Esophagus (tissue), 2 donors: ENCODE results near the gene RPS21. TPM values are rescaled to one million over a fixed set of nuclear protein-coding genes. Genes with fewer than 3 reads are reported as not detected.

Source experiments
- H3K27ac ChIP-seq, 2 donors: one replicate each; pipeline ENCODE4 v1.5.1; 2013; ENCODE audit warnings: low read depth in 2 of 2, mild to moderate bottlenecking in 2 of 2, inconsistent platforms in 1 of 2, low read length in 1 of 2, moderate library complexity in 1 of 2
- H3K27me3 ChIP-seq, 2 donors: one replicate each; pipeline ENCODE4 v1.6.1; 2013; ENCODE audit warnings: low read length in 2 of 2, control low read depth in 1 of 2, mild to moderate bottlenecking in 1 of 2; ENCODE audit not compliant: insufficient read depth in 2 of 2, control insufficient read depth in 1 of 2
- H3K36me3 ChIP-seq, 2 donors: one replicate each; pipeline ENCODE4 v1.6.1; 2013; ENCODE audit warnings: low read length in 1 of 2; ENCODE audit not compliant: control insufficient read depth in 2 of 2, insufficient read depth in 2 of 2
- H3K4me1 ChIP-seq, 2 donors: one replicate each; pipeline ENCODE4 v1.6.1; 2013; ENCODE audit warnings: low read length in 1 of 2; ENCODE audit not compliant: control insufficient read depth in 2 of 2, insufficient read depth in 2 of 2
- H3K4me3 ChIP-seq, 2 donors: one replicate each; pipeline ENCODE4 v1.5.1; 2013; ENCODE audit warnings: low read length in 2 of 2, mild to moderate bottlenecking in 2 of 2, low read depth in 1 of 2, moderate library complexity in 1 of 2
- H3K9me3 ChIP-seq, 2 donors: one replicate each; pipeline ENCODE4 v1.6.1; 2013; ENCODE audit warnings: mild to moderate bottlenecking in 2 of 2, low read depth in 1 of 2, low read length in 1 of 2, moderate library complexity in 1 of 2; ENCODE audit not compliant: control insufficient read depth in 2 of 2, insufficient read depth in 1 of 2
- WGBS, 2 donors: extraction: QIAGEN DNeasy Blood & Tissue Kit; methylation state at CpG; one replicate each; pipeline ENCODE4 v1.1.7; 2013; 5-methylcytosine and 5-hydroxymethylcytosine counted together
- polyA plus RNA-seq, 2 donors: library from polyadenylated mRNA; stranded (reverse); fragments of 200-250 nt; gene quantifications; one replicate each; pipeline ENCODE4 v1.2.3, GENCODE V29; 2013
- donor health status: healthy with polysubstance abuse.
- donor health status: Bipolar disorder and iron deficiency.

RPS21 gene
- polyA plus RNA-seq, 2 donors = 4,370 to 5,155 TPM

DNA sequence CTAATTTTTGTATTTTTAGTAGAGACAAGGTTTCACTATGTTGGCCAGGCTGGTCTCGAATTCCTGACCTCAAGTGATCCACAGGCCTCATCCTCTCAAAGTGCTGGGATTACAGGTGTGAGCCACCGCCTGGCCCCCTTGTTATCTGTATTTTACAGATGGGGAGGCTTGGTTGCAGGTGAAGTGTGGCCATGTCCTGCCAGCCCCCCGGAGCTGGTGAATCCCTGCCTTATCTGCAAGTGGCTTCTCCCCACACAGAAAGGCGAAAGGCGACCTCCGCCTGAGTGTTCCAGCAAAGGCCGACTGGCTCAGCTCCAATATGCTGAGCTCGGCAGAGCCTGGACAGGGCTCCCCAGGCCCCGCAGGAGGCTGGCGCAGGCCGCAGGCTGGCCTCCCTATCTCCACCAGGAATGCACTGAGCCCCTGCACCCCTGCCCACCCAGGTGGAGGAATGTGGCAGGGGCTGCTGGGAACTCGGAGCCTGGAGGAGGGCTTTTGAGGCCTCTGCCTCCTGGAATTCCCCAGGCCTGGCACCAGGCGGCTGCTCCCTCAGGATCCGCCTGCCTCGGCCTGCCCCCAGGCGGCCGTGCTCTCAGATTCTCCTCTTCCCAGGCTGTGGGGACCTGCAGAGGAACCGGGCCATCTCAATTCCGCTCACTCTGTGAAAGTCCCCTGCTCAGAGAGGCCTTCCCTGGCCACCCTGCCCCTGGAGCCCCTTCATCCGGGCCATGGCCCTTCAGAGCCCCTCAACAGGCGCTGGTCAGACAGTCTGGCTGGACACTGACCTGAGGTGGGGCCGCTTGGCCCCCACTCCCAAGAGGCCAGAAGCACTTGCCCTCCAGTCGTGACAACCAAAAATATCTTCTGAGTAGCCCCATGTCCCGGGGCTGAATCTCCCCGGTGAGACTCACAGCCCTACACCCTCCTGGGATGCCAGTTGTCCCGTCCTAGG is 10.5 kb upstream of the RPS21 start:
- peak overlapping the region; percentile 58 to 95 for H3K27ac ChIP-seq
- 43 to 47% methylated on average over 26 of the region's 26 CpGs for WGBS, 2 donors
- no peaks in the 10 kb centered on the region for H3K9me3 ChIP-seq
- no peaks in the 10 kb centered on the region for H3K27me3 ChIP-seq
- H3K4me3 ChIP-seq = no peak overlapping the region
- H3K36me3 ChIP-seq = no peaks in the 10 kb centered on the region
- peaks cover 16 to 38% of the 10 kb centered on the region in 2 donors for H3K4me1 ChIP-seq

DNA sequence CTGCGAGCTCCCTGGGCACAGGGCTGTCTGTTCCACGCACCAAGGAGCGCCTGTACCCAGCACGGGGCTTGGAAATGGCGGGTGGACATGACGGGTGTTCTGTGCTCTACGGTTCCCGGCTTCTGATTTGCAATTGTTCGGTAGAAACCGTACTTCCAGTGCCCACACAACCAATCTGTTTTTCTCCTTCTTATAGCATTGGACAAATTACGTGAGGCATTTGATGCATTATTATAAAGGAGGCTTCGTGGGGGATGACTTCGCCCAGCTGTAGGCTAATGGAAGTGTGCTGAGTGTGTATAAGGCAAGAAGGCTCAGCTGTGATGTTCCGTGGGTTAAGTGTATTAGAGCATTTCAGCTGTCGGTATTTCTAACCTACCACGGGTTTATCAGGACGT is 9.8 kb upstream of the RPS21 start:
- 57 to 71% methylated on average over 17 of the region's 17 CpGs for WGBS, 2 donors
- H3K9me3 ChIP-seq = no peaks in the 10 kb centered on the region
- no peaks in the 10 kb centered on the region for H3K36me3 ChIP-seq
- peak overlapping the region; percentile 91 to 95 for H3K27ac ChIP-seq
- H3K4me1 ChIP-seq = peaks cover 16 to 43% of the 10 kb centered on the region in 2 donors
- H3K27me3 ChIP-seq = no peaks in the 10 kb centered on the region
- no peak overlapping the region for H3K4me3 ChIP-seq

DNA sequence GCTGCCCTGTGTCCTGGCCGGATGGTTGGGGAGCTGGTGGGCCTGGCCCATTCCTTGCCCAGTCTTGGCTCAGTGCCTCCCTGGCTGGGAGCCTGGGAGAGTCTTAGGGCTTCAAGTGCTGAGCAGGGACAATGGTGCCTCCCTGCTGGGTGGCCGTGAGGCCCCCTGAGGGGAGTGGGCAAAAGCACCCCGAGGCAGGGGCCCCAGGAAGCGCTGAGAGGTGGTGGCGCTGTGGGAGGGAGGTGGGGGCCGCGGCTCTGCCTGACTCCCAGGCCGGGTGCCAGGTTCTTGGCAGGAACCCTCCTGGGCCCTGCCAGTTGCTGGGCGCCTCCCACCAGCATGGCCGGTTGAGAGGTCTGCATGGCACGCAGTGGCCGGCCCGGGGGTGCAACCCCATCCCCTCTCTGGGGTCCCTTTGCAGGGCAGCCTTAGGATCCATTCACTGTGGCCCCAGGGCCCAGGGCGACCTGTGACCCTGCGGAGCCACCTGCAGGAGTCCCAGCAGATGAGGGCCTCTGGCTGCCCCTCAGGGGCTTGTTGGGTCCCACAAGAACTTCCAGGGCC is 9.2 kb upstream of the RPS21 start:
- peaks cover 16 to 46% of the 10 kb centered on the region in 2 donors for H3K4me1 ChIP-seq
- H3K27me3 ChIP-seq = no peaks in the 10 kb centered on the region
- no peaks in the 10 kb centered on the region for H3K36me3 ChIP-seq
- H3K27ac ChIP-seq = peak overlapping the region; percentile 91 to 95
- H3K4me3 ChIP-seq = no peak overlapping the region
- H3K9me3 ChIP-seq = no peaks in the 10 kb centered on the region
- WGBS, 2 donors = 36 to 46% methylated on average over 11 to 15 of the region's 15 CpGs

DNA sequence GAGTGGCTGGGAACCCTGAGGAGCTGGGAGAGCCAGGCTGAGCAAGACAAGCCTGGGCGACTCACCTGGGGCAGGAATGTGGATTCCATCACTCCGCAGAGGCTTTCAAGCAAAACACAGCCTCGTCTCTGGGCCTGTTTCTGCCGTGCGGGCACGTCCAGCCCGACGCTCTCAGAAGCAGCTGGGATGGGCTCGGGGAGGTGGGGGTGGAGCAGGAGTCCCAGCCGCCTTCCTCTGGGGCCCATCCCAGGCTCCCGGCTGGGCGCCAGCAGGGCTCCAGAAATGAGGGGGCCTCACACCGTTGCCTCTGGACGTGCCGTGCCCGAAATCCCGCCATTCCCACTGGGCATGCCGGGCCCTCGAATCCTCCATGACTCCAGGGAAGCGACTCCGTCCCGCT is 8.7 kb upstream of the RPS21 start:
- Histone ChIP-seq H3K27ac (peak overlapping the region; percentile 91 to 95), H3K9me3 (no peaks in the 10 kb centered on the region), H3K4me3 (no peak overlapping the region), H3K36me3 (no peaks in the 10 kb centered on the region), H3K27me3 (no peaks in the 10 kb centered on the region), H3K4me1 (peaks cover 16 to 46% of the 10 kb centered on the region in 2 donors)
- 47 to 62% methylated on average over 22 of the region's 22 CpGs for WGBS, 2 donors

DNA sequence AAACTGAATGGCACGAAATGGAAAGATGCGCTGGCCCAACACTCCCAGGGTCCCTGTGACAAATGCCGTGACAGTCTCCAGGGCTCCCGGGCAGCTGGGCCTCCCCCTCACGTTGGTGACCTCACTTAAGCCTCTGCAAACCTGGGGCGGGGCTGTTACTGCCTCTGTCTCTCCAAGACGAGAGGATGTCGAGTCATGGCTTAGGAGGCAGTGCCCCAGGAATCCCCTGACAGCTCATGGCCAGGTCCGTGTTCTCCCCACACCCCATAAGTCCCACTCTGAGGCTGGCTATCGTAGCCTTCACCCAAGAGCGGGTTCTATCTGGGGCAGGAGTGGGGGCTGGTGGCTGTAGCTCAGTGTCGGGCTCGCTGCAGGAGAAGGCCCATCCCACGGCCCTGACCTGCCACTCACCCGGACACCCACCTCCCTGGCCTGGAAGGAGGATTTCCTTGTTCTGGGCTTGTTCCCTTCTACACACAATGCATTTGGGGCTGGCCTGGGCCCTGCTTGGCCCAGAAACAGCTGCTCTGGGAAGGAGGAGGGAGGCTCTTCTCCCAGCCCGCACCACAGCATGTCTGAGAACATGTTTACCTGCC is 5.6 kb upstream of the RPS21 start:
- Histone ChIP-seq H3K27me3 (no peaks in the 10 kb centered on the region), H3K27ac (peak overlapping the region; percentile 84 to 85), H3K9me3 (no peaks in the 10 kb centered on the region), H3K36me3 (no peaks in the 10 kb centered on the region), H3K4me3 (no peak overlapping the region), H3K4me1 (peaks cover 13 to 37% of the 10 kb centered on the region in 2 donors)
- WGBS, 2 donors = 36 to 55% methylated on average over 16 of the region's 16 CpGs

DNA sequence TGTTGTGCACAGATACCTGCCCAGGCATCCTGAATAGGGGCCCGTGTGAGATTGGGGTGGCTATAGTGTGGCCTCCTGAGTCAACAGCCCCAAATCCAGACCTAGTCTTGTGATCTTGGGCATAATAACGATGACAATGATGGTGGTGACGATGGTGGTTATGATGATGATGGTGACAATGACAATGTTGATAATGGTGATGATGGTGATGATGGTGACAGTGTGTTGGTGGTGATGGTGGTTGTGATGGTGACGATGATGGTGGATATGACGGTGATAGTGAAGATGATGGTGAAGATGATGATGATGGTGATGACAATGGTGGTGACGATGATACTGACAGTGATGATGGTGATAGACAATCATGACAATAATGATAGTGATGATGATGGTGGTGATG is 5.1 kb upstream of the RPS21 start:
- 86 to 89% methylated on average over 6 of the region's 6 CpGs for WGBS, 2 donors
- Histone ChIP-seq H3K4me3 (no peak overlapping the region), H3K27ac (peak overlapping the region; percentile 84 to 85), H3K4me1 (peaks cover 9 to 35% of the 10 kb centered on the region in 2 donors), H3K36me3 (no peaks in the 10 kb centered on the region), H3K27me3 (no peaks in the 10 kb centered on the region), H3K9me3 (no peaks in the 10 kb centered on the region)

DNA sequence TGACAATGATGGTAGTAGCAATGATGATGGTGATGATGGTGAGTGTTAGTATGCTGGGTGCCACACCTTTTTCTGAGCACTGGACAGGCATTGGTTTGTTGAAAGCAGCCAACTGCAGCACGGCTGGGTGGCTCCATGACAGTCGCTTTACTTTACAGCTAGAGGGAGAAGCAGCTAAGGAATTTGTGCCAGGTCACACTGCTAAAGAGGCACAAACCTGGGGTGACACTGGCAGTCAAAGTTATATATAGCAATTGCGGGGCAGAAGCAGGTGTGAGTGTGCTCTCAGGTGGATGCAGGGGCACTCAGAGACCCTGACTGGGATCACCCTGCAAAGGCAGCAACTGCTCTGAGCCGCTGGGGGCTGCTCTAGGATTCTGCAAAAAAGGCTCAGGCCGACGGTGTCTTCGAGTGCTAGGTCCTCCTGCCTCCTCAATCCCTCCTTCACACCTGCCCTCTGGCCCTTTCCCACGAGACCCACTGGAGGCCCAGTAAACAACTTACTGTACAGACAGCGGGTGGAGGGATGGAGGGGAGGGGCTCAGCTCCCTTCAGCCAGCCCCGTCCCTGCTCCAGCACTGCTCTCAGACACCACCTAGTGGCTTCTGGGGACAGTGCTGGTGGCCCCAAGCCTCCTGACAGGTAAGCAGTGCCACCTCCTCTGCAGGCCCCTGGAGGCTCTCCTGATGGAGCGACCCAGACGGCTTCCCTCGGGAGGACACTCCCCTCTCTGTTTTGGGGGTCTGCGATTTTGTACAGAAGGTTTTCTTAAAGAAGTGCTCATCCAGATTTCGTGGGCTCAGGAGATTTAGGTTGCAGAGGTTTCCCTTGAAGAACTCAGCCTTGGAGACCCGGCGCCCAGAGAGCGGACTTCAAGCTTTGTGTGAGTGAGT is 4.4 kb upstream of the RPS21 start:
- peak overlapping the region in 1 of 2 donors; percentile 84 for H3K27ac ChIP-seq
- WGBS, 2 donors = 37 to 39% methylated on average over 18 of the region's 18 CpGs

DNA sequence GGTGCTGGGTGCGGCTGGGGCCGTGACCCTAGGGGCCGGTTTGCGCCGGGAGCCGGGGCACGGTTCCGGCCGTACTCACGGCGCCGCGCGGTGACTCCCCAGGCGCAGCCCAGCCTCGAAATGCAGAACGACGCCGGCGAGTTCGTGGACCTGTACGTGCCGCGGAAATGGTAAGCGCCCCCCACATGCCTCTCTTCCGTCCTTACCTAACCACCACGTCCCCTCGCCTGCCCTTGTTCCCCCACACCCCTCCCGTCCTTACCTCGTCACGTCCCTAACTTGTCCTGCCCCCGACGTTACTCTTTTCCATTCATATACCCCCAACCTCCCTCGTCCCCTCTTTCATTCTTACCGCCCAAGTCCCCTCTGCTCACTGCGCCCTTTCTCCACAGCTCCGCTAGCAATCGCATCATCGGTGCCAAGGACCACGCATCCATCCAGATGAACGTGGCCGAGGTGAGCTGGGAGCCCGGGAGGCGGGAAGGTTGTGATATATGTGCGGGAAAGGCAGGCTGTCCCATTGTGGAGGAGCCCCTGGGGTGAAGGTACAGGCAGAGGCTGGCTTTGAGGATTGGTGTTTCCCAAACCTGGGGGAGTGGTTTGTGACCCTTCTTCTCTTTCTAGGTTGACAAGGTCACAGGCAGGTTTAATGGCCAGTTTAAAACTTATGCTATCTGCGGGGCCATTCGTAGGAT is 463 bp downstream of the RPS21 start:
- no peaks in the 10 kb centered on the region for H3K9me3 ChIP-seq
- peaks cover 2 to 15% of the 10 kb centered on the region in 2 donors for H3K36me3 ChIP-seq
- WGBS, 2 donors = 2% methylated on average over 30 to 47 of the region's 47 CpGs
- peak overlapping the region; percentile 34 to 71 for H3K27ac ChIP-seq
- H3K4me3 ChIP-seq = peak overlapping the region; percentile 56 to 97
- H3K4me1 ChIP-seq = peaks cover 0 to 9% of the 10 kb centered on the region in 2 donors
- H3K27me3 ChIP-seq = no peaks in the 10 kb centered on the region

More for the DNA sequence above, 4.4 kb upstream of the RPS21 start:
- Histone ChIP-seq H3K27me3 (no peaks in the 10 kb centered on the region), H3K9me3 (no peaks in the 10 kb centered on the region), H3K36me3 (no peaks in the 10 kb centered on the region), H3K4me1 (peaks cover 7 to 32% of the 10 kb centered on the region in 2 donors), H3K4me3 (no peak overlapping the region)
